Loucy (cell line): ENCODE measurements around the gene TMPRSS6.
"Not testable (repeated sequence)": the region's sequence is repeated elsewhere in the genome, so short reads cannot be mapped to it uniquely, and the experiment has no call there.

ENCODE experiments used
- EZH2phosphoT487 ChIP-seq: fragments of 200-600 bp; IDR thresholded peaks from 2 replicates; pipeline ENCODE4 v1.6.1; 2018; ENCODE audit warnings: antibody characterized with exemption, mild to moderate bottlenecking, moderate library complexity, borderline replicate concordance
- TF ChIP-seq, protein P1 (sequence below): fragments of 200-600 bp; sonication (generic); conservative IDR thresholded peaks from 2 replicates; pipeline ENCODE4 v1.5.1; 2014; ENCODE audit warnings: mild to moderate bottlenecking, antibody characterized with exemption, low read length

DNA sequence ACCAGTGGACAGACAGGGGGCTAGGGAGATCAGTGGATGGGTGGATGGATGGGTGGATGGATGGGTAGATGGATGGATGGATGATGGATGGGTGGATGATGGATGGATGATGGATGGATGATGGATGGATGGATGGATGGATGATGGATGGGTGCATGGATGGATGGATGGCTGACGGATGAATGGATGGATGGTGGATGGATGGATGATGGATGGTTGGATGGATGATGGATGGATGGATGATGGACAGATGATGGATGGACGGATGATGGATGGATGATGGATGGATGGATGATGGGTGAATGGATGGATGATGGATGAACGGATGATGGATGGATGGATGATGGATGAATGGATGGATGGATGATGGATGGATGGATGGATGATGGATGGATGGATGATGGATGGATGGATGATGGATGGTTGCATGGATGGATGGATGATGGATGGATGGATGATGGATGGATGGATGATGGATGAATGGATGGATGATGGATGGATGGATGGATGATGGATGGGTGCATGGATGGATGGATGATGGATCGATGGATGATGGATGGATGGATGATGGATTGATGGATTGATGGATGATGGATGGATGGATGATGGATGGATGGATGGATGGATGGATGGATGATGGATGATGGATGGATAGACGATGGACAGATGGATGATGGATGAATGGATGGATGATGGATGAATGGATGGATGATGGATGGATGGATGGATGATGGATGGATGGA lies 37.5 kb downstream of the TMPRSS6 start:
- TF ChIP-seq, protein P1, sequence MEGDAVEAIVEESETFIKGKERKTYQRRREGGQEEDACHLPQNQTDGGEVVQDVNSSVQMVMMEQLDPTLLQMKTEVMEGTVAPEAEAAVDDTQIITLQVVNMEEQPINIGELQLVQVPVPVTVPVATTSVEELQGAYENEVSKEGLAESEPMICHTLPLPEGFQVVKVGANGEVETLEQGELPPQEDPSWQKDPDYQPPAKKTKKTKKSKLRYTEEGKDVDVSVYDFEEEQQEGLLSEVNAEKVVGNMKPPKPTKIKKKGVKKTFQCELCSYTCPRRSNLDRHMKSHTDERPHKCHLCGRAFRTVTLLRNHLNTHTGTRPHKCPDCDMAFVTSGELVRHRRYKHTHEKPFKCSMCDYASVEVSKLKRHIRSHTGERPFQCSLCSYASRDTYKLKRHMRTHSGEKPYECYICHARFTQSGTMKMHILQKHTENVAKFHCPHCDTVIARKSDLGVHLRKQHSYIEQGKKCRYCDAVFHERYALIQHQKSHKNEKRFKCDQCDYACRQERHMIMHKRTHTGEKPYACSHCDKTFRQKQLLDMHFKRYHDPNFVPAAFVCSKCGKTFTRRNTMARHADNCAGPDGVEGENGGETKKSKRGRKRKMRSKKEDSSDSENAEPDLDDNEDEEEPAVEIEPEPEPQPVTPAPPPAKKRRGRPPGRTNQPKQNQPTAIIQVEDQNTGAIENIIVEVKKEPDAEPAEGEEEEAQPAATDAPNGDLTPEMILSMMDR: not testable (repeated sequence)
- not testable (repeated sequence) for TF ChIP-seq EZH2phosphoT487
